HUDEP-2 (cell line): ENCODE data around the gene FUT1.
A peak's percentile ranks its signal among the peaks of the same experiment; 100 is the strongest.

ENCODE experiments used
- DNase-seq, 76 experiments: peaks; one replicate each; lab custom pipeline; 2025; ENCODE audit not compliant: unreplicated experiment in 76 of 76; lab: John Stamatoyannopoulos, UW

Gene FUT1

GRCh38 chr19:48768994-48769713 lies 16.7 kb upstream of the FUT1 start:
- DNase-seq, result no peak

DNA sequence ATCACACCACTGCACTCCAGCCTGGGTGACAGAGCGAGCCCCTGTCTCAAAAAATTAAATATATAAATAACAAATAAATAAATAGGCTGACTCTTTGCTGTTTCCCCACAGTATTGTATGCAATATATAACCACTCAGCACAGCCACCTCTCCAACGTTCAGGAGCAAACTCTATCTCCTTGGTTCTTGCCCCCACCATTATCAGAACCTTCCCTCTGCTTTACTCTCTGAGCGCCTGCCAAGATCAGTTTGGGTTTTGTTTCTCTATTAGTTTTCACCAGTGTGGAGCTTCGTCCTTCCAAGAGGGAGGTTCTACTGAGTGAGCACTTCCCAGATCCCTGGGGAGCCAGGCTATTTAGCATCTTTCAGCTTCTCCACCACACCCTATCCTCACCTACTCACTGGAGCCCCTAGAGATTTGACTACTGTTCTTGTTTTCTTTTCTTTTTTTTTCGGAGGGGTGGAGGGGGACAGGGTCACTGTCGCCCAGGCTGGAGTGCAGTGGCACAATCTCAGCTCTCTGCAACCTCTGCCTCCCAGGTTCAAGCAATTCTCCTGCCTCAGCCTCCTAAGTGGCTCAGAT lies 15.8 kb upstream of the FUT1 start:
- DNase-seq, result peak in 51 of 76 experiments; percentile 14 to 82 (median 45)

DNA sequence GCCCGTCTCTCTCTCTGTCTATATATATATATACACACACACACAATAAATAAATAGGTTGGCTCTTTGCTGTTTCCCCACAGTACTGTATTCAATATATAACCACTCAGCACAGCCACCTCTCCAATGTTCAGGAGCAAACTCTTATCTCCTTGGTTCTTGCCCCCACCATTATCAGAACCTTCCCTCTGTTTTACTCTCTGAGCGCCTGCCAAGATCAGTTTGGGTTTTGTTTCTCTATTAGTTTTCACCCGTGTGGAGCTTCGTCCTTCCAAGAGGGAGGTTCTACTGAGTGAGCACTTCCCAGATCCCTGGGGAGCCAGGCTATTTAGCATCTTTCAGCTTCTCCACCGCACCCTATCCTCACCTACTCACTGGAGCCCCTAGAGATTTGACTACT lies 13.4 kb upstream of the FUT1 start:
- DNase-seq, result peak in 66 of 76 experiments; percentile 38 to 90 (median 71)

DNA sequence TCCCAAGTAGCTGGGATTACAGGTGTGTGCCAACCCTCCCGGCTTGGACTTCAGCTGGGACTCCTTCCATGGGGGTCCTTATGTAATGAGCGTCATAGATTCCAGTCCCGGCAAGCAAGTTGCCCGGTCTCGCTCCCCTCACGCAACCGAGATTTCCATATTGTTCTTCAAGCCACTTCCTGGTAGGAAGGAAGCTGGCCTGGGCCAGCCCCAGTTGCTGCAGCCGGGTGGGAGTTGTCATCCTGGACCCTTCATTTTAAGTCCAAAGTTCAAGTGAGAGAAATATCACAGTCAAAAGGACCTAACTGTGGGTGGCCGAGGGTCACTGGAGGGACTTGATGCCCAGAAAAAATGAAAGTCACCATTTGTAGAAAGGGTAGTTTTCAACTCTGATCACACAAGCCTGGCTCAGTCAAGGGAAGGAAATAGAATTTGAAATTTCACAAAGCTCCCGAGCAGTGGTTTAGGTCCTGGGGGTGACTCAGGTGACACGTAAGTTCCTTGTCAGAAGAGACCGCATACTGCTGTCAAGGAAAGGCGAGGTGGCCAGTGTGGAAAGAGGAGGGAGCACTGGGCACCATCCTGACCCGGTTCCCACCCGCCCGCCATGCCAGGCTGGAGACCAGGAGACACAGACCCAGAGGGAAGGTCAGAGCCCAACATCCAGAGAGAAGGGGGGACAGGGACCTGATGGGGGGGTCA lies 8.2 kb upstream of the FUT1 start:
- no peak for DNase-seq

DNA sequence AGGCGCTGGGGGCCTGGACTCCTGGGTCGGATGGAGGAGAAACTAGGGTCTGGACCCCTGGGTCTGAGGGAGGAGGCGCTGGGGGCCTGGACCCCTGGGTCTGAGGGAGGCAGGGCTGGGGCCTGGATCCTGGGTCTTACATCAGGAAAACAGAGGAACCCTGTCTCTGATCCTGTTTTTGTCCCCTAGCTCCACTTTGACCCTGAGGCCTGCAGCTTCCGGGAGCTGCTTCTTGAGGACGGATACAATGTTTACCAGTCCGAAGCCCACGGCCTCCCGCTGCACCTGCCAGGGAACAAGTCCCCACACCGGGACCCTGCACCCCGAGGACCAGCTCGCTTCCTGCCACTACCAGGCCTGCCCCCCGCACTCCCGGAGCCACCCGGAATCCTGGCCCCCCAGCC lies 5.3 kb upstream of the FUT1 start:
- no peak for DNase-seq

- DNase-seq, result no peak
These were observed 4.7 kb upstream of the FUT1 start for GRCh38 chr19:48757089-48757675.

- DNase-seq, result no peak
These were observed 4.2 kb upstream of the FUT1 start for GRCh38 chr19:48756686-48757085.

GRCh38 chr19:48756212-48756611 lies 3.8 kb upstream of the FUT1 start:
- DNase-seq, result no peak

- DNase-seq, result no peak
These were observed 3.3 kb upstream of the FUT1 start for GRCh38 chr19:48755787-48756186.

DNA sequence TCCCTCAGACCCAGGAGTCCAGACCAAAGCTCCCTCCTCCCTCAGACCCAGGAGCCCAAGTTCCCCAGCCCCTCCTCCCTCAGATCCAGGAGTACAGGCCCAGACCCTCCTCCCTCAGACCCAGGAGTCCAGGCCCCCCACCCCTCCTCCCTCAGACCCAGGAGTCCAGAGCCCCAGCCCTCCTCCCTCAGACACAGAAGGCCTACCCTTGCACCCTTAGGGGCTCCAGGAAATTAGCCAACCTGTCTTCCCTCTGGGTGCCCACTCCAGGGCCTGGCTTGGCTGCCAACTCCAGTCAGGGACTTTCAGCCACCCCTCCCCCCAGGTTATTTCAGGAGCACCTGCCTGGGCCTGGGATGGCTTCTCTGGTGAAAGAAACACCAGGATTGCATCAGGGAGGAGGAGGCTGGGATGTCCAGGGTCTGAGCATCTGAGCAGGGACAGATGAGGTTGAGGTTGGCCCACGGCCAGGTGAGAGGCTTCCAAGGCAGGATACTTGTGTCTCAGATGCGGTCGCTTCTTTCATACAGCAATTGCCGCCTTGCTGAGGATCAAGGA lies 2.7 kb upstream of the FUT1 start, which contains the start of gene FGF21:
Gene FGF21, plus strand, starts transcription at position 441 of the 558 bp plus-strand sequence. CDS start 713 bp downstream, outside the sequence.
- peak in 16 of 76 experiments; percentile 13 to 45 (median 27) for DNase-seq

- DNase-seq, result peak in 11 of 76 experiments; percentile 12 to 61 (median 25)
These were observed 471 bp downstream of the FUT1 start for GRCh38 chr19:48751845-48752495.

DNA sequence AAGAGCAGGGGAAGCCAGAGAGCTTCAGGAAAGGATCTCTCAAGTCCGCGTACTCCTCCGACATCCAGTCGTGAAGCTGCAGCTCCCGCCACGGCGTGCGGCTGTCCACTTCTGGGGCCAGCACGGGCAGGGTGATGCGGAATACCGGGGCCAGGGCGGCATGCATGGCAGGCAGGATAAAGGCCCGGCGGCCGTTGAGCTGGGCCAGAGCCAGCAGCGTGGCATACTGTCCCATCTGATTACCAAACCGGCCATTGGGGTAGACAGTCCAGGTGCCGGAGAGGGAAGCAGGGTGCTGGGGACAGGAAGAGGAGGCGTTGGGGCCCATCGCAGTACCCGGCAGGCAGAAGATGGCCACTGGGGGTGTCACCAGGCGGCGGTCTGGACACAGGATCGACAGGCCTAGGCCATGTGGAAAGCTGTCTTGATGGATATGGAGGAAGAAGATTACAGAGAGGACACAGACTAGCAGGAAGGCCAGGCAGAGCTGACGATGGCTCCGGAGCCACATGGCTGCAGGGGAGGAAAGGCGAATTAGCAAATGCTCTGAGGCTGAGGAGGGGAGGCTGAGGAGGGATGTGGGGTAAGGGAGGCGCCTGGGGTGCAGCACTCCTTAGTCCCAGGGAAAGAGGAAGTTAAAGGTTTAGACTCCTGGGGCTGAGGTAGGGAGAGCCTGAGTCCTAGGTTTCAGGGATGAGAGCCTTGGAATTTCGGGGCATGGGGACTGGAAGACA lies 1.5 kb downstream of the FUT1 start:
- DNase-seq, result peak in 66 of 76 experiments; percentile 19 to 85 (median 66)

DNA sequence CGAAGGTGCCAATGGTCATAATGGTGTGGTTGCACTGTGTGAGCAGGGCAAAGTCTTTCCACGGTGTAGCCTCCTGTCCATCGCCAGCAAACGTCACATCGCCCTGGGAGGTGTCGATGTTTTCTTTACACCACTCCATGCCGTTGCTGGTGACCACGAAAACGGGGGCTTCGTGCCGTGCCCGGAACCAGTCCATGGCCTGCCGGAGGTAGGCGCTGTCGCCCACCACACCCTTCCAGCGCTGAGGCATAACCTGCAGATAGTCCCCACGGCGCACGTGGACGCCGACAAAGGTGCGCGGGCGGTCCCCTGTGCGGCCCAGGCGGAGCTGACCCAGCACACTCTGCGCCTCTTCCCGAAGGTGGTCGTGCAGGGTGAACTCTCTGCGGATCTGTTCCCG lies 2.1 kb downstream of the FUT1 start:
- peak in 5 of 76 experiments; percentile 28 to 46 (median 37) for DNase-seq

DNA sequence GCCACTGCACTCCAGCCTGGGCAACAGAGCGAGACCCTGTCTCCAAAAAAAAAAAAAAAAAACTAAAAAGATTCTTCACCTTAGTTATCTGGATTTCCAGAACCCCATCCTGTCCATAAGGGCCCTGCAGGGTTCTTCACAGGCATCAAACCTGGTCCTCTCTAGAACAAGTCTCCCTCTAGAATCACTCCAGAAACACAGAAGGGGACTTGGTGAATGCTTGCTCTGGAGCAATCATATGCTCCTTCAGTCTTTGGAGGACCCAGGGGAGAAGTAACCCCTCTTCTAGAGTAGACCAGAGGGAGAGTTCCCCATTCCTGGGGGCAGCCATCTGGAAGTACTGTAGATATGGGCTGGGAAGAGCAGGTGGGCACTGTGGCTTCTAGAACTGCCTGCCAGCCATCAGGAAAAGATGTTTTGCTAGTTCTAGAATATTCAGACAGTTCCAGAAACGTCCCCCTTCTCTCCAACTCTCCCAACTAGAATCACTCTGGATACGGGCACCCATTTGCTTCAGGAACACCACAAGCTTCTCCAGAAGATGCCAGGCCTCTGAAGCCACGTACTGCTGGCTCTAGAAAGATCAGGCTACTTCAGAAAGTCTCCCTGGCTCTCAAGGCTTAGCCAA lies 2.8 kb downstream of the FUT1 start:
- peak in 1 of 76 experiments; percentile 16 for DNase-seq

GRCh38 chr19:48746738-48747575 lies 5.5 kb downstream of the FUT1 start, which contains the start of gene IZUMO1:
Gene IZUMO1, minus strand, starts transcription at chr19:48746909. Its CDS starts 1,050 bp downstream, at chr19:48745859.
- peak in 65 of 76 experiments; percentile 27 to 87 (median 72) for DNase-seq

DNA sequence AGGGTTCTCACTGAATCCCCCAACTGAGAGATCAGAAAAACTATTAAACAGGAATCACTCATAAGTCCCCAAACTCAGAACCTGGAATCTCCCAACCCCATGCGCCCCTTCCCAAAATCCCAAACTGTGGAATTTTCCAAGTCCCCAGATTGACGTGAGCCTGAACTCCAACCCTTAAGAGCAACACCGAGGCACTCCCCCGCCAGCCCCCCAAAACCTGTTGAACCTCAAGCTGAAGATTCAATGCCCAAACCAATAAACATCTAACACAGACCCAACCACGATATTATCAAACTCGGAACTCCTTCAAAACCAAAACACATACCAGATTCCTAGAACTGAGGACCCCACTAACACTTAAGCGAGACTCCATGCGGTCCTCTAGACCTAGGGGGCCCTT lies 6.3 kb downstream of the FUT1 start:
- peak in 1 of 76 experiments; percentile 20 for DNase-seq

DNA sequence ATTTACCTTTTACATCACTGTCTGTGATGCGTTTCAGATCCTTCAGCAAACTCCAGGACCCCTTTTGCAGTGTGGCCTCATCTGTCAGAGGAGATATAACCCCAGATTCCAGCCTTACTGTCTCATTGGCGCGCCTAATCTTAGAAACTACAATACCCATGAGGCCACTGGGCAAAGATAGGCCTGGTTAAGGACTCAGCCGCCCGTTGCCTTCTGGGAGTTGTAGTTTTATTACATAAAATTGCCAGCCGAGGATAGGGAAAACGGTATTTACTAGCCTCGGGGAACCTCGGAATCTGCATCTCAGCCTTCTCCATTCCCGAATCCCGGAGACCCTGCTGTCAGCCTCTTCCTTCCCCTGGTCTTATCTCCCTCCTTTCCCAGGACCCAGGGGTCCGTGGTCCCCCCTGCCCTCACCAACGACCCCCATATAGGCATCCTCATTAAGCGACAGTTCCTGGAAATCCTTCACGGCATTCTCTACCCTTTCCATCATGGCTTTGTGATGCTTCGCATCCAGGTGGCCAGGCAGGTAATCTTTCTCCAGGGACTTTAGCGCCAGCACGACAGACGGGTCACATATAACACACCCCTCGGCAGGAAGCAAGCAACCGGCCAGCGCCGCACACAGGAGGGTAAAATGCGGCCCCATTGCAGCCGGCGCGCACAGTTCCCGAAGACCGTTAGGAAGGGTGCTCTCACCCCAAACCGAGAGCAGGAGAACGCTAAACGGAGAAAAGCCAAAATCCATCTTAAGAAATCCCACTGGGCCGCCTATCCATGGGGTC lies 7.0 kb downstream of the FUT1 start:
- DNase-seq, result peak in 63 of 76 experiments; percentile 25 to 81 (median 61)
